HCT116 (cell line): ENCODE measurements around the gene FCAMR.

Experiments used
- CTCF ChIP-seq, 3 experiments: fragments of 200-600 bp in 1 of 3; sonication (generic) in 1 of 3; IDR thresholded peaks in 2 of 3; conservative IDR thresholded peaks in 1 of 3; 2 replicates each; pipeline ENCODE4 v1.5.1; 2012 to 2017; ENCODE audit warnings: low read depth in 2 of 3, low read length in 2 of 3, antibody characterized with exemption in 1 of 3, borderline replicate concordance in 1 of 3, control low read depth in 1 of 3, mild to moderate bottlenecking in 1 of 3, mixed read lengths in 1 of 3, mixed run types in 1 of 3, moderate library complexity in 1 of 3; ENCODE audit not compliant: insufficient read depth in 1 of 3
- EZH2 ChIP-seq: fragments of 200-600 bp; sonication (generic); IDR thresholded peaks from 2 replicates; pipeline ENCODE4 v1.6.1; 2017; ENCODE audit warnings: antibody characterized with exemption, mixed run types
- SIN3A ChIP-seq: IDR thresholded peaks from 2 replicates; pipeline ENCODE4 v1.6.1; 2012; ENCODE audit warnings: low read depth
- TF ChIP-seq, protein P1 (sequence below): IDR thresholded peaks from 2 replicates; pipeline ENCODE4 v1.6.1; 2012

DNA sequence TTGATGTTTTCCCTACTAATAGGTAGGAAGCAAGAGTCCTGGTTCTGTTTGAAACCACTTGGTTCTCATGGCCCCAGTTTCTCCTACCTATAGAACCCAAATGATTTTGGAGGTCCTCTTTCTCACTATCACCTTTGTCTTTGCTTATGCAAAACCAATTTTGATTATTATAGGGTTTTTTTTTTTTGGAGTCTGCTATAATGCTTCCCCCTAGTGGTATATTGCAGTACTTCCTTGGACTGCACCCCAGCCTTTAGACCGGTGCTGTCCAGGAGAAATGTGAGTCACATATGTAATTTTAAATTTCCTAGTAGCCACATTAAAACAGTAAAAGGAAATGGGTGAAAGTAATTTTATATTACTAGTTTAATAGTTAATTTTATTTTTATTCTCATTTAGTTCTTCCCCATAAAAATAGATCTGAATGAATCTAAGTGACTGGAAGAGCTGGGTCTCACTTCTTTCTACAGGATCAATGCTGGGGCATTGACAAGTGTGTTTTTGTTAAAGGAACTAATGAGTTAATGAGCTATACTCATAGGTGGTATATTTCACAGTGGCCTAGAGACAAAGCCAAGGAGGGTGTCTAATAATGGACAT lies 59.1 kb downstream of the FCAMR start:
- TF ChIP-seq EZH2 (no peak), SIN3A (no peak), CTCF (IDR thresholded peaks at IDR 0.05 in 2 of 3, conservative IDR thresholded peaks at IDR 0.05 in 1 of 3; ENCODE audit: borderline replicate concordance in 1 of 3, insufficient read depth in 1 of 3, low read depth in 2 of 3, low read length in 2 of 3) (peak; percentile 72 to 79 (median 74); a peak in 5 of 6 replicates)
- TF ChIP-seq, protein P1, sequence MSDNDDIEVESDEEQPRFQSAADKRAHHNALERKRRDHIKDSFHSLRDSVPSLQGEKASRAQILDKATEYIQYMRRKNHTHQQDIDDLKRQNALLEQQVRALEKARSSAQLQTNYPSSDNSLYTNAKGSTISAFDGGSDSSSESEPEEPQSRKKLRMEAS, result no peak
